Right atrium auricular region (tissue), 2 donors: Measurements from ENCODE around the gene CTCFL. TPM values are rescaled to one million over a fixed set of nuclear protein-coding genes. Genes with fewer than 3 reads are reported as not detected.

Experiments
- DNase-seq: peaks from one replicate; pipeline ENCODE4 v3.0.0-alpha.2; 2019; ENCODE audit warnings: low spot score
- H3K27ac ChIP-seq, 2 donors: fragments of 200-600 bp; sonication (generic); 1 replicate in 1 of 2; 2 replicates in 1 of 2; pipeline ENCODE4 v1.5.1; 2016 to 2019
- H3K27me3 ChIP-seq, 2 donors: fragments of 200-600 bp; sonication (generic); one replicate each; pipeline versions ENCODE4 v1.5.1 to v1.6.0; 2017 to 2019
- H3K36me3 ChIP-seq: fragments of 200-600 bp; sonication (generic); one replicate; pipeline ENCODE4 v1.5.1; 2016
- H3K4me1 ChIP-seq, 2 donors: fragments of 200-600 bp; sonication (generic); one replicate each; pipeline versions ENCODE4 v1.5.1 to v1.6.0; 2017 to 2019
- H3K4me3 ChIP-seq, 2 donors: fragments of 200-600 bp; sonication (generic); 1 replicate in 1 of 2; 2 replicates in 1 of 2; pipeline ENCODE4 v1.5.1; 2017 to 2019; ENCODE audit warnings: mild to moderate bottlenecking in 1 of 2, moderate library complexity in 1 of 2
- H3K9me3 ChIP-seq, 2 donors: fragments of 200-600 bp; sonication (generic); one replicate each; pipeline ENCODE4 v1.5.1; 2019
- total RNA-seq, 2 donors: library from RNA; depleted of rRNA; stranded (reverse); fragments of >200 nt; gene quantifications; one replicate each; pipeline ENCODE4 v1.1.0, GENCODE V29; 2016
- TF ChIP-seq, protein P1 (sequence below), 2 donors: fragments of 200-600 bp; sonication (generic); IDR thresholded peaks; one replicate each; pipeline ENCODE4 v1.5.1; 2019; ENCODE audit warnings: antibody characterized with exemption in 2 of 2

CTCFL gene
- total RNA-seq, 2 donors from 2014 or later = not detected

DNA sequence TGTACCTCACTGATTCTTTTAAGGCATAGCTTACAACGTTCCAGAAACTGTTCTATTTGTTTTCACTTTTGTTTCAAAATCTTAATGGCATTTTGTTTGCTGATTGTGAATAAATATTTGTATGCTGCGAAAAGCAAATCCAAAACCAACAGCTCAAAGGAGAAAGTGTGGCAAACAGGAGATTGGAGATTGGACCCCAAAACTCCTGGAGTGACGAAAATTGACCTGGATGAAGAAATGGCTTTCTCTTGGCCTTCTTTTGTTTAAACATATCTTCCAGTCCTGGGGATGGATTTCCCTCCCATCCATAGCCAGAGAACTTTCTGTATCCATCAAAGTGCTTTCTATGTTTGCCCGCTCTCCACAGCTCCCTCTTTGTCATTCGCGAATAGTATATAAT is 2.8 kb upstream of the CTCFL start:
- H3K4me1 ChIP-seq = no peaks in the 10 kb centered on the region
- no peak for DNase-seq
- H3K27me3 ChIP-seq = no peaks in the 10 kb centered on the region
- H3K4me3 ChIP-seq = no peak overlapping the region
- peaks cover 0 to 1% of the 10 kb centered on the region in 2 donors for H3K9me3 ChIP-seq
- no peak overlapping the region for H3K27ac ChIP-seq
- no peaks in the 10 kb centered on the region for H3K36me3 ChIP-seq
- TF ChIP-seq, protein P1, sequence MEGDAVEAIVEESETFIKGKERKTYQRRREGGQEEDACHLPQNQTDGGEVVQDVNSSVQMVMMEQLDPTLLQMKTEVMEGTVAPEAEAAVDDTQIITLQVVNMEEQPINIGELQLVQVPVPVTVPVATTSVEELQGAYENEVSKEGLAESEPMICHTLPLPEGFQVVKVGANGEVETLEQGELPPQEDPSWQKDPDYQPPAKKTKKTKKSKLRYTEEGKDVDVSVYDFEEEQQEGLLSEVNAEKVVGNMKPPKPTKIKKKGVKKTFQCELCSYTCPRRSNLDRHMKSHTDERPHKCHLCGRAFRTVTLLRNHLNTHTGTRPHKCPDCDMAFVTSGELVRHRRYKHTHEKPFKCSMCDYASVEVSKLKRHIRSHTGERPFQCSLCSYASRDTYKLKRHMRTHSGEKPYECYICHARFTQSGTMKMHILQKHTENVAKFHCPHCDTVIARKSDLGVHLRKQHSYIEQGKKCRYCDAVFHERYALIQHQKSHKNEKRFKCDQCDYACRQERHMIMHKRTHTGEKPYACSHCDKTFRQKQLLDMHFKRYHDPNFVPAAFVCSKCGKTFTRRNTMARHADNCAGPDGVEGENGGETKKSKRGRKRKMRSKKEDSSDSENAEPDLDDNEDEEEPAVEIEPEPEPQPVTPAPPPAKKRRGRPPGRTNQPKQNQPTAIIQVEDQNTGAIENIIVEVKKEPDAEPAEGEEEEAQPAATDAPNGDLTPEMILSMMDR (IDR thresholded peaks at IDR 0.05) = no peak

GRCh38 chr20:57526885-57527460 is 2.0 kb upstream of the CTCFL start:
- no peaks in the 10 kb centered on the region for H3K4me1 ChIP-seq
- DNase-seq = no peak
- no peak overlapping the region for H3K4me3 ChIP-seq
- H3K27me3 ChIP-seq = no peaks in the 10 kb centered on the region
- no peaks in the 10 kb centered on the region for H3K36me3 ChIP-seq
- no peaks in the 10 kb centered on the region for H3K9me3 ChIP-seq
- TF ChIP-seq, protein P1 (IDR thresholded peaks at IDR 0.05) = no peak
- H3K27ac ChIP-seq = no peak overlapping the region

- TF ChIP-seq, protein P1 (IDR thresholded peaks at IDR 0.05) = no peak
- Histone ChIP-seq H3K36me3 (no peaks in the 10 kb centered on the region), H3K4me1 (no peaks in the 10 kb centered on the region), H3K27ac (no peak overlapping the region), H3K9me3 (no peaks in the 10 kb centered on the region), H3K27me3 (no peaks in the 10 kb centered on the region), H3K4me3 (no peak overlapping the region)
- DNase-seq = no peak
Observed at GRCh38 chr20:57526087-57526884, 1.3 kb upstream of the CTCFL start.

GRCh38 chr20:57525328-57526086 is 567 bp upstream of the CTCFL start:
- H3K27me3 ChIP-seq = no peaks in the 10 kb centered on the region
- no peak overlapping the region for H3K4me3 ChIP-seq
- DNase-seq = no peak
- no peaks in the 10 kb centered on the region for H3K36me3 ChIP-seq
- H3K4me1 ChIP-seq = no peaks in the 10 kb centered on the region
- no peak overlapping the region for H3K27ac ChIP-seq
- TF ChIP-seq, protein P1 (IDR thresholded peaks at IDR 0.05) = no peak
- H3K9me3 ChIP-seq = no peaks in the 10 kb centered on the region

- Histone ChIP-seq H3K4me3 (no peak overlapping the region), H3K36me3 (no peaks in the 10 kb centered on the region), H3K4me1 (no peaks in the 10 kb centered on the region), H3K9me3 (no peaks in the 10 kb centered on the region), H3K27me3 (no peaks in the 10 kb centered on the region), H3K27ac (no peak overlapping the region)
- no peak for DNase-seq
- TF ChIP-seq, protein P1 (IDR thresholded peaks at IDR 0.05) = no peak
Observed at GRCh38 chr20:57523782-57524181, 1.2 kb downstream of the CTCFL start.
